ENCODE measurements around the gene SPOPL. TPM values are rescaled to one million over a fixed set of nuclear protein-coding genes. Genes with fewer than 3 reads are reported as not detected.

The SPOPL gene
- total and polyA plus RNA-seq, 10 of the 15 experiments (the other 5 are each of a cell fraction or from before 2014, with no cell fraction given): 4.0 to 25.0 (median 11.5) TPM

- no peak for TF ChIP-seq WRNIP1 (IDR thresholded peaks at IDR 0.05; ENCODE audit: borderline replicate concordance, low read depth, low read length)
- 0 out of 4 replicates have a peak, but pooled peaks of 1 of the 2 experiments have one; percentile 19 for TF ChIP-seq EP300 (IDR thresholded peaks at IDR 0.05; ENCODE audit: borderline replicate concordance in 1 of 2, control insufficient read depth in 1 of 2, low read depth in 2 of 2, low read length in 2 of 2)
- peak; percentile 68 for TF ChIP-seq RUNX3 (IDR thresholded peaks at IDR 0.05; ENCODE audit: low read length)
- TF ChIP-seq SRF (IDR thresholded peaks at IDR 0.05; ENCODE audit: low read depth in 2 of 2, low read length in 2 of 2): no peak
- TF ChIP-seq SREBF2 (IDR thresholded peaks at IDR 0.05; ENCODE audit: low read length): no peak
- TF ChIP-seq JUNB (IDR thresholded peaks at IDR 0.05): no peak
- TF ChIP-seq NFXL1 (IDR thresholded peaks at IDR 0.05; ENCODE audit: borderline replicate concordance): no peak
- no peak for TF ChIP-seq SIN3A (IDR thresholded peaks at IDR 0.05; ENCODE audit: low read depth, low read length)
- no peak for TF ChIP-seq TBL1XR1 (IDR thresholded peaks at IDR 0.05; ENCODE audit: low read depth, low read length)
- TF ChIP-seq NFYA (IDR thresholded peaks at IDR 0.05; ENCODE audit: borderline replicate concordance, low read depth, low read length): no peak
- no peak for TF ChIP-seq ZNF622 (IDR thresholded peaks at IDR 0.05)
- no peak for TF ChIP-seq NRF1 (conservative IDR thresholded peaks at IDR 0.05; ENCODE audit: low read depth, low read length)
- peak; percentile 28 for TF ChIP-seq SMAD1 (IDR thresholded peaks at IDR 0.05; ENCODE audit: low read depth, partially characterized antibody)
- TF ChIP-seq CHD2 (IDR thresholded peaks at IDR 0.05; ENCODE audit: borderline replicate concordance, low read depth, low read length): no peak
- TF ChIP-seq BMI1 (IDR thresholded peaks at IDR 0.05; ENCODE audit: borderline replicate concordance): peak; percentile 82
- peak; percentile 65; the same call in 1 of the 2 replicates for TF ChIP-seq NBN (IDR thresholded peaks at IDR 0.05)
- TF ChIP-seq SMARCA5 (IDR thresholded peaks at IDR 0.05): no peak
- TF ChIP-seq NR2F1 (conservative IDR thresholded peaks at IDR 0.05): no peak
- no peak for TF ChIP-seq MTA3 (IDR thresholded peaks at IDR 0.05; ENCODE audit: borderline replicate concordance, low read length)
- no peak for TF ChIP-seq HSF1 (IDR thresholded peaks at IDR 0.05; ENCODE audit: low read depth, low read length)
- TF ChIP-seq MEF2A (IDR thresholded peaks at IDR 0.05; ENCODE audit: insufficient read depth, low read depth, low read length): no peak
- no peak for TF ChIP-seq NKRF (conservative IDR thresholded peaks at IDR 0.05)
- TF ChIP-seq EED (IDR thresholded peaks at IDR 0.05; ENCODE audit: low read depth): no peak
- no peak for TF ChIP-seq BCL11A (IDR thresholded peaks at IDR 0.05; ENCODE audit: low read depth, low read length)
- peak; percentile 69 for TF ChIP-seq DPF2 (IDR thresholded peaks at IDR 0.05)
- no peak for TF ChIP-seq RELA (IDR thresholded peaks at IDR 0.05; ENCODE audit: borderline replicate concordance, partially characterized antibody)
- peak; percentile 85 for TF ChIP-seq MEF2B (IDR thresholded peaks at IDR 0.05; ENCODE audit: partially characterized antibody, poor library complexity, severe bottlenecking)
- TF ChIP-seq STAT3 (IDR thresholded peaks at IDR 0.05; ENCODE audit: low read depth, low read length): no peak
- no peak; the same call in 2 of the 3 replicates for TF ChIP-seq POU2F2 (IDR thresholded peaks at IDR 0.05; ENCODE audit: borderline replicate concordance, low read depth, low read length)
- no peak for TF ChIP-seq KAT2A (conservative IDR thresholded peaks at IDR 0.05; ENCODE audit: control insufficient read depth, low read depth, low read length)
- no peak for TF ChIP-seq HDAC6 (IDR thresholded peaks at IDR 0.05; ENCODE audit: unreplicated experiment)
- TF ChIP-seq USF2 (IDR thresholded peaks at IDR 0.05; ENCODE audit: borderline replicate concordance, low read depth, low read length): no peak
Measured at GRCh38 chr2:138536302-138536701, 34.7 kb downstream of the SPOPL start (continued).
